LNCAP (cell line): ENCODE results near the gene OR4D2.

ENCODE experiments used
- CTCF ChIP-seq: fragments of 450-650 bp; IDR thresholded peaks from 2 replicates; pipeline ENCODE4 v1.5.1; 2017; ENCODE audit warnings: mild to moderate bottlenecking

OR4D2 gene

GRCh38 chr17:58141505-58141904, 25.3 kb upstream of the OR4D2 start:
- TF ChIP-seq CTCF, result no peak

GRCh38 chr17:58144801-58145200, 22.0 kb upstream of the OR4D2 start:
- no peak for TF ChIP-seq CTCF

GRCh38 chr17:58147930-58148434, 18.8 kb upstream of the OR4D2 start, which contains the start of gene OR4D1:
Gene OR4D1 (plus strand): TSS chr17:58148384. CDS start chr17:58155154, 6,770 bp downstream.
- no peak for TF ChIP-seq CTCF

- no peak for TF ChIP-seq CTCF
These were observed 18.2 kb upstream of the OR4D2 start for GRCh38 chr17:58148609-58149008.

GRCh38 chr17:58150394-58150793, 16.4 kb upstream of the OR4D2 start:
- no peak for TF ChIP-seq CTCF

- no peak for TF ChIP-seq CTCF
These were observed 13.7 kb upstream of the OR4D2 start for GRCh38 chr17:58153046-58153445.

- TF ChIP-seq CTCF, result no peak
These were observed 13.1 kb upstream of the OR4D2 start for GRCh38 chr17:58153671-58154070.
